Measurements from ENCODE around the gene KIF3B. TPM values are rescaled to one million over a fixed set of nuclear protein-coding genes. Genes with fewer than 3 reads are reported as not detected.
A peak's percentile ranks its signal among the peaks of the same experiment; 100 is the strongest.

KIF3B gene
- 46.1 TPM for polyA plus RNA-seq (ENCODE audit: insufficient read length)
- long read RNA-seq, donor 1 = 0 reads
- long read RNA-seq, donor 2, partial matches to known transcripts = 23 of 23 reads
- long read RNA-seq, donor 2, other reads (novel, unspliced or antisense) = 0 of 23 reads
- long read RNA-seq, donor 3 = 0 reads
- long read RNA-seq, donor 4 = 0 reads
- long read RNA-seq, donor 5, full-length matches to known transcripts = 1 of 6 reads
- long read RNA-seq, donor 5, partial matches to known transcripts = 5 of 6 reads
- long read RNA-seq, donor 5, other reads (novel, unspliced or antisense) = 0 of 6 reads
- long read RNA-seq, donor 6, partial matches to known transcripts = 5 of 5 reads
- long read RNA-seq, donor 6, other reads (novel, unspliced or antisense) = 0 of 5 reads
- long read RNA-seq, donor 7, full-length matches to known transcripts = 1 of 15 reads
- long read RNA-seq, donor 7, partial matches to known transcripts = 14 of 15 reads
- long read RNA-seq, donor 7, other reads (novel, unspliced or antisense) = 0 of 15 reads
- long read RNA-seq, donor 8 = 0 reads

DNA sequence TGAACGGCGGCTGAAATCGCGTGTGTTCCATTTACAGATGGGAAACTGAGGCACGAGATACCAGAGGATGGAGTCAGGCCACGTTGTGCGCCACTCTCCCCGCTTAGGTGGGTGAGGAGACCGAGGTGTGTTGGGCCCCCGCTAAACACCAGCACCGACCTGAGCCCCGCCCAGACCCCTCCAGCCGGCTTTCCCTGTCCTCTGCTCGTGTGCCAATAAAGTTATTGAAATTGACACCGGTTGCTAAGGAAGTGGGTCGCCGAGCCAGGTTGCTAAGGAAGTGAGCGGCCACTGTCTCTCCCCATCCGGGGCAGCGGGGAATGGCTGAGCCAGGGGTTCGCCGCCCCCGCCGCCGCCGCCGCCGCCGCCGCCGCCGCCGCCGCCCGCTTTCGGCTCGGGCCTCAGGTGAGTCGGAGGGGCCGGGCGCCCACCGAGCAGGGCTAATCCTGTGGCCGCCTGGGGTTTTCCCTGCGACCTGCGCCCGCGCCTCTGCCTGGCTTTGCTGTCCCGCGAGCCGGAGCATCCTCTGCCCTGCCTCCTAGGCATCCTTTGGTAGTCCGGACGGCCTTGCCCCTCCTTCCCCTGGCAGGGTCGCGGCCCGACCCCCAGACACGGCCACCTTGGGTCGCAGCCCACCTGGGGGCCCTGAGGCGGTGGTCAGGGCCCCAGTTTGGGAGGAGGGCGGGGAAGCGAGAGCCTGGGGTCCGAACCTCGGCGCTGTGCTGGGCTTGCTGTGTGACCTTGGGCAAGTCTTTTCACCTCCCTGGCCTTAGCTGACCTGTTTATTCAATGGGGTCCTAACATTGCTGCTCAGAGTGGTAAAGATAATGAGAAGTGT is at the start of gene KIF3B:
KIF3B (plus strand) TSS at position 291 of the 838 bp plus-strand sequence. CDS start 32,127 bp downstream, outside the sequence.
- peak; percentile 81 for DNase-seq

DNA sequence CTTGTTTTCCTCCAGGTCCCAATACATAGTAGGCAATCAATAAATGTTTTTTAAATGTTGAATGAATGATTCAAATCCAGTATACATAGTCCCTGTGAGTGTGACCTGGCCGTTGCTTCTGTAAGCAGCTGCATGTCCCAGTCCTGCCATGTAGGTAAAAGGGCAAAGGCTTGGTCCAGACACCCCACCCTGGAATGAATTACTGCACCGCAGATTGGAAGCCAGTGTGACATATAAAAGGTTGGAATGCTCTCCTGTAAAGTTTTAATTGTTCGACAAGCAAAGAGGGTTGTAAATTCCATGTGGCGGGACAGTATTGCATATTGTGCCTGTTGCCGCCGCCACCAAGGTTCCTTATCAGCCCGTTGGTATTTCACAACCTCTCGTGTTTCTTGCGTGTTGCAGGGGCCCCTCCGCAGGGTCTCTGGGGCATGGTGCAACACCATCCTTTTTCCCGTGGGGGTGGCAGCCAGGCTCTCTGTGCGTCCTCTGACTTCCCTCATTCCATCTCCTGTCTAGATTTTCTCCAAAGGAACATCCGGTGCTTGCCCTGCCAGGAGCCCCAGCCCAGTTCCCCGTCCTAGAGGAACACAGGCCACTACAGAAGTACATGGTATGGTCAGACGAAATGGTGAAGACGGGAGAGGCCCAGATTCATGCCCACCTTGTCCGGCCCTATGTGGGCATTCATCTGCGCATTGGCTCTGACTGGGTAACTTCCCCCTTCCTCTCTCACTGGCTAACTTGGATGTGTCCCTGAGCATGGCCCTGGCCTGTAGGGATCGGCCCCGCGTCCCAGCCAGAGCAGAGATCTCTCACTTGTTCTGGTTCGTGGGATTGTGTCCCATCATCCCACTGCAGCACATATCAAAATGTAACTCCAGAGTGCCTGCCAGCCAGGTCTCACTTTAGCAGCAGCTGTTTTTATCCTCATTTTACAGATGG is 49.4 kb upstream of the KIF3B start:
- DNase-seq = no peak

DNA sequence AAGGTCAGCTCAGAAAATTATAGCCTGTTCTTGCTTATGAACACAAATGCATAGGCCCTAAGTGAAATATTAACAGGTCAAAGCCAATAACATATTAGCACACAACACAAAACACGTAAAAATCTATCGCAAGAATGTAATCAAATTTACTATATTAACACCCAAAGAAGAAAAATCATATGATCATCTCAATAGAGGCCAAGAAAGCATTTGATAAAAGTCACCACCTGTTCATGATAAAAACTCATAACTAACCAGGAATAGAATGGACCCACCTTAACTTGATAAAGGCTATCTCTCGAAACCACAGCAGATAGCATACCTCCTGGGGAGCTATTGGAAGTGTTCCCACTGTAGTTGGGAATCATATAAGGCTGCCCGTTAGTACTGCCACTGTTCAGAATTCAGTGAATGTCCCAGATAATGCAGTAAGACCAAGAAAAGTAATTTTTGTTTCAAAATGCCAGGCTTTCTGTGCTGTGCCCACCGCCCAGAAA is 48.2 kb upstream of the KIF3B start:
- DNase-seq = no peak

DNA sequence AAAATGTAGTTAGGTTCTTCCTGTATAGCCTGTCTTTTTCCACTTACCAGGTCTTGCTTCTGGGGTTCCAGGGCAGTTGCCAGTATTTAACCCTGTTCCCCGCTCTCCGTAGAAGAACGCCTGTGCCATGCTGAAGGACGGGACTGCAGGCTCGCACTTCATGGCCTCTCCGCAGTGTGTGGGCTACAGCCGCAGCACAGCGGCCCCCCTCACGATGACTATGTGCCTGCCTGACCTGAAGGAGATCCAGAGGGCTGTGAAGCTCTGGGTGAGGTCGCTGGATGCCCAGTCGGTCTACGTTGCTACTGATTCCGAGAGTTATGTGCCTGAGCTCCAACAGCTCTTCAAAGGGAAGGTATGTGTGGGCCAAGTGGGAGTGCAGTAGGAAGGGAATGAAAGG is 46.7 kb upstream of the KIF3B start:
- no peak for DNase-seq

DNA sequence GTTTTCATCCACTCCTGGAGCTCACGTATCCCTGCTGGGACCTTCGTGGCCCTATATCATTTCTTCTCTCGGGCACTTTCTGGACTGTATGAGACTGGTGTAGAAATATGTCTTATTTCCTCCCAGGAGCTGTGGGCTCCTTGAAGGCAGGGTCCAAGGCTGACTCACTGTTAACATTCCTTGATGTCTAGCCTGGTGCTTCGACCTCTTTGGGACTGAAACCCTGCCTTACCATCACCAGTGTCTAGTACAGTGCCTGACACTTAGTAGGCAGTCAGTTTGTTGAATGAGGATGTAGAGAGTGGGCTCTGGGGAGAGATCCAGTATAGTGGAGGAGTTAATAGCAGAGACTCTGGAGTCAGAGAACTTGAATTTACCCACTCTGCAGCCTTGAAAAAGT is 46.2 kb upstream of the KIF3B start:
- DNase-seq = no peak

DNA sequence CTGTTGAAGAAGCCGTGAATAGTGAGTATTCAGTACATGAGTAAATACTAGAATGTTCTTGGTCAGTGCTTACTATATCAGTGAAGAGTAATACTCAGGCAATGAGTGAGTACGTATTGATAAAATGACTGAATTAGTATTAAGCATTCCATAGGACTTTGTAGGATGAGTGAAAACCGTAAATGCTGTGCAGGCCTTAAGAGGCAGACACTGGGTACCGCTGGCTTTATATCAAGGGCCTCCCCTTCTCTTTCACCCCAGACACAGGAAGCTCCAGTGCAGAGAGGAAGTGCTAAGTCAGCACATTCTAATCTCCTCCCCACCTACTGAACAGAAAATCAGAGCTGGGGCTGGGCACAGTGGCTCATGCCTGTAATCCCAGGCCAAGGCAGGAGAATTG is 45.6 kb upstream of the KIF3B start:
- DNase-seq = no peak

DNA sequence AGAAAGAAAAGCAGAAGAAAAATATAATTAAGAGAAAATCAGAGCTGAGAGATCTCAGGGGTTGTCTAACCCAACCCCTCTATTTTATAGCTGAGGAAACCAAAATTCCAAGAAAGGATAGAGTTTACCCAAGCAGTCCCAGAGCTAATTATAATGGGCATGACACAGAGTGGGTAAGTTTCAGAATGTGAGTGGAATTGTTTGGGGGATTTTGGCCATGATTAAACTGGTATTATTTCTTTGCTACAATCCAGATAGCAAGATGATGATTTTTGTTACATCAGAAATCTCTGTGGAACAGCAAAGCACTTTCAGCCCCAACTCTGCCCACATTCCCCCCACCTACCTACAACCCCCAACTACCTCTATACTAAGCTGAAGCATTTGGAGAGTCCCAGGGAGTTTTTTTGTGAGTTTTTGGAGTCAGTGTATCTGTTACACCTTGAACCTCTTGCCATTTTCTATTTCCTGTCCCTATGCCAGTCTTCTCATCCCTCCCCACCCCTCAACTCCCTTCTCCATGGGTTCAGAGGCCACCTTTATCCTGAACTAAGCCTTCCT is 45.0 kb upstream of the KIF3B start:
- no peak for DNase-seq

DNA sequence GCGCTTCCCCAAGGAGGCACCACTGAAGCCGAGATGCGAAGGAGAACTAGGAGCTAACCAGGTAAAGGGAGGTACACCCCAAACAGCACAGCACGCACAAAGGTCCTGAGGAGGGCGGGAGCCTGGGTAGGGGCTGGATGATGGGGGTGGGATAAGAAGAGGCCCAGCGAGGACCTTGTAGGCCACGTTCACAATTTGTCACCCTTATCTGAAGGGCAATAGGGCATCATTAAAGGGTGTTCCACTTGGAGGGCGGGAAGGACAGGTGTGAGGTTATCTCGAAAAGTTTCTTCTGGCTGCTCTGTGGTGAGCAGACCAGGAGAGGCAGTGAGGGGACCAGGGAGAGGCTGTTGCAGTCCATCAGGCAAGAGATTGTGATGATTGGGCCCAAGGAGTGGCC is 44.2 kb upstream of the KIF3B start:
- DNase-seq = no peak

DNA sequence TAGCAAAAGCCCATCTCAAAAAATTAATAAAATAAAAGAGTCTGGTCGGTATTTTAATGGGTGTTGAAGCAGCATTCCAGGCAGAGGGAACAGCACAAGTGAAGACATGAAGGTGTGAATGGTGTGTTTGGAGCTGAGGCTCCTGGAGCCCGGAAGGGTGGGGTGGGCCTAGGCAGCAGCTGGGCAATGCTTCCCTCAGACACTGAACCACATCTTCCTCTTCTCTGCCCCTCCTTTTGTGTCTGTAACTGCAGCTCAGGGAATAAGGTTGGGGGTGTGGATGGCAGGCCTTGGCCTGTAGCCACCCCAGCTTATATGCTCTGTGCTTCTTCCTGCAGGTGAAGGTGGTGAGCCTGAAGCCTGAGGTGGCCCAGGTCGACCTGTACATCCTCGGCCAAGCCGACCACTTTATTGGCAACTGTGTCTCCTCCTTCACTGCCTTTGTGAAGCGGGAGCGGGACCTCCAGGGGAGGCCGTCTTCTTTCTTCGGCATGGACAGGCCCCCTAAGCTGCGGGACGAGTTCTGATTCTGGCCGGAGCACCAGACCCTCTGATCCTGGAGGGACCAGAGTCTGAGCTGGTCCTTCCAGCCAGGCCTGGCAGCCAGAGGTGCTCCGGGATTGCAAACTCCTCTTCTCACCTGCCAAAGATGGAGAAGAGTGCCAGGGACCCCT is 43.2 kb upstream of the KIF3B start:
- no peak for DNase-seq

DNA sequence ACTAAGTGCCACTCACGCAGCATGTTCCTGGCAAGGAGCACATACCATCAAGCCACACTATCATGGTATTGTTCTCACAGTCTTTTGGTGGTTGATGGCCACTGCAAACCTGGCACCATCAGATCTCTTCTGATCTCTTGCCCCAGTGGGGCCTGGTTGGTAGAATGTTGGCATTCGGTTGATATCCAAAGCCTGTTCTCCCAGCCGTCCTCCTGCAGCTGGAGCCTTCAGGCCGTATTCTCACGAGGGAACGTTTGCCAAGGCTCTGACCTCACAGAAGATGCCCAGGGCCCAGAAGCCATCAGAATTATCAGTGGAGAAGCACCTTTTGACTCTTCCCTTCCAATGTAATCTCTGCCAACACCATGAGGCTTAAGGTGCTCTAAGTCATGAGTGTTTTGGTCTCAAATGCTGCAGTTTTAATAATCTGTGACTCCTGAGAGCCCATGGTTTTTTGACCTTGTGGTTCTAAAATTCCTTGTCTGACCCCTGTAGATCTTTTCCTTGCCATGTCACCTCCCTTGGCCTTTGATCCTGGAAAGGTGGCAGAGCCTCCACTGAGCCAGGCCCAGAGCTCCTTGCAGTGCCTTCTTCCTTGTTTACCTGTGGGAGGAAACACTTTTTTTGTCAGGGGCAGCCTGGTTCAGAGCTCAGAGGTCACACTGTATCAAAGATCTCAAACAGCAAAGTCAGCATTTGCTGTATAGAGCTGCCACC is 42.0 kb upstream of the KIF3B start:
- DNase-seq = no peak

DNA sequence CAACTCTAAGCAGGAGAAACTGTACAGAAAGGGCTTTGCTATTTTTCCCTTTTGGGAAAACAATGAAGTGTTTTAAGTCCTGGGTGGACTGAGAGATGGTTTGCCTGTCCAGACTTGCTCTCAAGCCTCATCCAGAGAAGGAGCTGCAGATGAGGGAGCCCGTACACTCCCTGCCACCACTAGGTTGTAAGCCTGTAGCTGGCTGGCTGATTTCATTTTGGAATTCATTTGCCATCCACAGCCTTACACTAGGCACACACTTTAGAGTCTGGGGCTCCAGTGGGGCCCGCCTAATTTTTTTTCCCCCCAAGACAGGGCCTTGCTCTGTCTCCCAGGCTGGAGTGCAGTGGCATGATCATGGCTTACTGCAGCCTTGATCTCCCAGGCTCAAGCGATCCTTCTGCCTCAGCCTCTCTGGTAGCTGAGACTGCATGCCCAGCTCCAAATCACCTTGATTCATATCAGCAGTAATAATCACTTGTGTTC is 41.4 kb upstream of the KIF3B start:
- no peak for DNase-seq

DNA sequence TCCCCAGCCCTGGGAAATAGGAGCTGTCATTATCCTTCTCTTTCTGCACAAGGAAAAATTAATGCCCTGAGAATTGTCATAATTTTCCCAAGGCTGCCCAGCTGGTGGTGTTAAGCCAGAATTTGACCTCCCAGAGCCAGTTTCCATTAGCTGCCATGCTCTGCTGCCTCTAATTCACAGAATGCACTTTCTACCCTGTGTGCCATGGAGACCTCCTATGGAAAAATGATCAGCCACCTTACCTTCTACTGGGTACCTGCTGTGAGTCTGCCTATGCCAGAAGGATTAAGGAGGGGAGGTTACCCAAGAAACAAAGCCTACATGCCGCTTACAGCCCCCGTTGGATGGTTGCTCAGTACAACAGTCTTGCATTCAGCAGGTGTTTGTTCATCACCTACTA is 40.6 kb upstream of the KIF3B start:
- no peak for DNase-seq

DNA sequence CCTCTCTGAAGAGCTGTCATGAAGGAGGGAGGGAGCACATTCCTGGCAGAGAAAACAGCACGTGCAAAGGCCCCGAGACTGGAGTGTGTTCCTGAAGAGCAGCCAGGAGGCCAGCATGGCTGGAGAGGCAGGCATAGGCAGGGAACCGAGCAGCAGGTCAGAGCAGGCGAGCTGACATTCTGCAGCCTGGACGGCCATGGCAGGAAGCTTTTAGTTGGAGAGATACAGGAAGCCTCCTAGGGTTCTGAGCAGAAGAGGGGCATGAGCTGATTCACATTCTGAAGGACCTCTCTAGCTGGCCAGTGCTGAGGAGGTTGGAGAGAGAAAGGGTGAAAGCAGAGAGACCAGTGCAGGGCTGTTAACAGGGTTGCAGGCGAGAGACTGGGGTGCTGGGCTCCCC is 40.0 kb upstream of the KIF3B start:
- no peak for DNase-seq

DNA sequence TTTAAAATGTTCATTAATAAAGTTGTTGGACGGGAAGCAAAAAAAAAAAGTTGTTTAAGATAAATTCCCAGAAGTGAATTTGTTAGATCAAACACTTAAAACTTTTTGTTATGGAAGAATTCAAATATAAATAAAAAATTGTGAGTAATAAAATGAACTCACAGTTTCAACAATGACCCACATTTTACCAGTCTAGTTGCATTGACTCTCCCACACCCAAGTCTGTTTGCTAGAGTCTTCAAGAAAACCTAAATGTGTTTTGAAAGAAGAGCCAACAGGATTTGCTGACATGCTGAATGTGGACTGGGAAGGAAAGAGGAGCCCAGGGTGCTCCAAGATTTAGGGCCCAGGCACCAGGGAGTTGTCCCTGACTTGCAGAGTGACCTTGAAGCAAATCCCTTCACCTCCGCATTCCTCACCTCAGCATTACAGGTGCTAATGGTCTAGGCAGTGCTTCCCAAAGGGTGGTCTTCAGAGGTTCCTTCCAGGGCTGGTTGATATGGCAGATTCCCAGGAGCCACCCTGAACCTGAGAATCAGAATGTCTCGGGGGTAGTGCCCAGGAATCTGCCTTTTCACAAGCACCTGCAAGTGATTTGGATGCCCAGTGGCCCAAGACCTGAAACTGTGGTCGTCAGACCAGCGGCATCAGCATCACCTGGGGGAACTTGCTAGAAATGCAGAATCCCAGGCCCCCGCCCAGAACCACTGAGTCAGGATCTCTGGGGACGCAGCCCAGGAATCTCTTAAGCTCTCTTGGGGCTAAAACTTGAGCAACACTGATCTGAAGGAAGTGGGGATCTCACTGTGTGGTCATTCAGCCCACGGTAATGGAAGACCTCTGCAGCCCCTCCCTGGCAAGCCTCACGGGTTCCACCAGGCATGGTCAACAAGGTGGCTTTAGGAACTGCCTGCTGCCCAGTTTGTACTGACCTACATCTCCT is 38.7 kb upstream of the KIF3B start:
- no peak for DNase-seq

DNA sequence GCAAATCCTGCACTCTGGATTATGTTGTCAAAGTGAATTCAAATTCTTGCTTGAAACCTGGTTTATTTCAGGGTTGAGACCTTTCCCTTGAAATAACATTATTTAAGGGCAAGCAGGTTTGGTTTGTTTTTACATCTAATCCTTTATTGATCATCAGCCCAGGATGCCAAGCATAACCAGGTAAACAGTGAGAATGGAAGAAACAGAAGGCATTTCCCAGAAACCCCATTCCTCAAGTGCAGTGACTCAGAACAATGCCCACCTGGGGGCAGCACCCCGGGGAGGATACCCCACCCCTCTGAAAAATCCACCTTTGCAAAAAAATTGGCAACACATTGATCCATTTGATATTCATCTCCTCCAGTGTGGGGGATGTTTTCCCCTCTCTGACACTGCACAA is 37.2 kb upstream of the KIF3B start:
- DNase-seq = peak; percentile 8

DNA sequence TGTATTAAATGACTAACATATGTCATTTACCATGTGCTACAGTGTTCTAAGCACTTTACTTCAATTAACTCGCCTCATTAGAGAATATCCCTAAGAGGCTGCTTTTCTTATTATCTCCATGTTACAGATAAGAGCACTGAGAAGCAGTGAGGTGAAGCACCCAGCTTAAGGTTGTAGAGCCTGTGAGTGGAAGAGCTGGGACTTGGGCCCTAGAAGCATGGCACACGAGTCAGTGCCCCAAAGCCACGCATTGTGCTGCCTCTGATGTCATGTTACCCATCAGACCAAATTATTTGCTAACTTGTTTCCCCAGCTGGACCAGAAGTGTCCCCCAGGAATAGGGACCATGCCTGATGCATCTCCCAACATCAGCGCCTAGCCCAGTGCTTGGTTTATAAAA is 35.6 kb upstream of the KIF3B start:
- DNase-seq = no peak

DNA sequence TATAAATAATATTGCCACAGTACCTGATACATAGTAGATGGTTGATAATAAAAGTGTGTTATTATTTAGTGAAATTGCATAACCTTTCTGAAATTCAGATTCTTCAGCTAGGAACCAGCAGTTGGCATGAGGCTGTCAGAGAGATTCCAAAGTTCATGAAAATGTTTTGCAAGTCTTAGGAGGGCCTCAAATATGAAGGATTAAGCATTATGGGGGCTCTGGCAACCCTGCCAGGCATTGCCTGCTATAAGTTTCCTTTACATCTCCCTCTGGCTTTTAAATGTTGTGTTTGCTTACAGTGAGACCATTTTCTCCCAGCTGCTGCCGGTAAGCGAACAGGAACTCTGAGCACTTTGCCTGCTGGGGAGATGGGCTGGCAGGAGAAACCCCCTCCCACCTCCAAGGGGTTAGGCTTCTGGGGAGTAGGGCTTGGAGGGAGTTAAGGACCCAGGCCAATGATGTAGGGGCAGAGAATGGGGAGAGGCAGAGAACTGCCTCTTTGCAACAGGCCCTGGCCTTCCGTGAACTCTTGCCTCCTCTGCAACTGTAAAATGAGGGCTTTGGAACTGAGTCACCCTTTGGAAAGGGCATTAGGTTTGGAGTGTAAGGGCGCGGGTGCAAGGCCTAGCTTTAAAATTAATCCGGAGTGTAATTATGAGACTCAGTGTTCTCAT is 33.2 kb upstream of the KIF3B start:
- no peak for DNase-seq

DNA sequence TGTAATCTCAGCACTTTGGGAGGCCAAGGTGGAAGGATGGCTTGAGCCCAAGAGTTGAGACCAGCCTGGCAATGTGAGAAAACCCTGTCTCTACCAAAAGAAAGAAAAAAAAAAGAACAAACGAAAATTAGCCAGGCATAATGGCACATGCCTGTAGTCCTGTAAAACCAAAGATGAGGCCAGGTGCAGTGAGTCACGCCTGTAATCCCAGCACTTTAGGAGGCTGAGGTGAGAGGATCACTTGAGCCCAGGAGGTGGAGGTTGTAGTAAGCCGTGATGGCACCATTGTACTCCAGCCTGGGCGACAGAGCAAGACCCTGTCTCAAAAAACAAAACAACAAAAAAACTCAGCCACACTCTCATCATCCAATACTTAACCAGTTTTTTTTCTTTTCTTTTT is 32.5 kb upstream of the KIF3B start:
- no peak for DNase-seq

Data from left kidney (tissue), 8 donors.